ENCODE data around the gene WDR4.
"Not testable (repeated sequence)": the region's sequence is repeated elsewhere in the genome, so short reads cannot be mapped to it uniquely, and the experiment has no call there.

Gene WDR4

GRCh38 chr21:42809171-42809570 is 70.2 kb downstream of the WDR4 start:
- POLR2A ChIA-PET, result no interaction called here
- CTCF ChIA-PET, result no interaction called here
- TF ChIP-seq CTCF (IDR thresholded peaks at IDR 0.05; ENCODE audit: insufficient read depth, low read length, missing control alignments), result no peak
- no peak overlapping the region for H3K4me3 ChIP-seq (ENCODE audit: low read depth, low read length)
- DNase-seq (ENCODE audit: low read depth, low spot score), result no peak

GRCh38 chr21:42807938-42808613 is 71.3 kb downstream of the WDR4 start:
- DNase-seq (ENCODE audit: low read depth, low spot score), result no peak
- H3K4me3 ChIP-seq (ENCODE audit: low read depth, low read length), result no peak overlapping the region
- TF ChIP-seq CTCF (IDR thresholded peaks at IDR 0.05; ENCODE audit: insufficient read depth, low read length, missing control alignments), result no peak
- ChIA-PET CTCF (no interaction called here), POLR2A (no interaction called here)

- POLR2A ChIA-PET; H3K4me3 ChIP-seq (ENCODE audit: low read depth, low read length); CTCF ChIA-PET; DNase-seq (ENCODE audit: low read depth, low spot score): not testable (repeated sequence)
These were observed 71.9 kb downstream of the WDR4 start for GRCh38 chr21:42807293-42807895.

- ChIA-PET POLR2A (no interaction called here), CTCF (no interaction called here)
- no peak overlapping the region for H3K4me3 ChIP-seq (ENCODE audit: low read depth, low read length)
- no peak for DNase-seq (ENCODE audit: low read depth, low spot score)
- no peak for TF ChIP-seq CTCF (IDR thresholded peaks at IDR 0.05; ENCODE audit: insufficient read depth, low read length, missing control alignments)
These were observed 72.7 kb downstream of the WDR4 start for GRCh38 chr21:42806509-42807140.

- H3K4me3 ChIP-seq (ENCODE audit: low read depth, low read length); DNase-seq (ENCODE audit: low read depth, low spot score); CTCF ChIA-PET; POLR2A ChIA-PET: not testable (repeated sequence)
These were observed 77.7 kb downstream of the WDR4 start for GRCh38 chr21:42801616-42802015.

GRCh38 chr21:42799948-42800347 is 79.4 kb downstream of the WDR4 start:
- ChIA-PET POLR2A (no interaction called here), CTCF (no interaction called here)
- DNase-seq (ENCODE audit: low read depth, low spot score), result no peak
- no peak overlapping the region for H3K4me3 ChIP-seq (ENCODE audit: low read depth, low read length)
- TF ChIP-seq CTCF (IDR thresholded peaks at IDR 0.05; ENCODE audit: insufficient read depth, low read length, missing control alignments), result no peak

- no peak for DNase-seq (ENCODE audit: low read depth, low spot score)
- POLR2A ChIA-PET, result no interaction called here
- CTCF ChIA-PET, result no interaction called here
- no peak for TF ChIP-seq CTCF (IDR thresholded peaks at IDR 0.05; ENCODE audit: insufficient read depth, low read length, missing control alignments)
- no peak overlapping the region for H3K4me3 ChIP-seq (ENCODE audit: low read depth, low read length)
These were observed 79.8 kb downstream of the WDR4 start for GRCh38 chr21:42799516-42799915.

Data from AG04449 (cell line).